ENCODE data around the gene DOCK7.

DOCK7 gene

GRCh38 chr1:62500210-62500609 lies 188.0 kb downstream of the DOCK7 start:
- TF ChIP-seq SIN3A (IDR thresholded peaks at IDR 0.05; ENCODE audit: borderline replicate concordance, insufficient read depth, low read length) (no peak), TAF1 (IDR thresholded peaks at IDR 0.05; ENCODE audit: borderline replicate concordance, insufficient read depth, low read length) (no peak), POLR2AphosphoS5 (IDR thresholded peaks at IDR 0.05; ENCODE audit: low read depth, low read length) (no peak), REST (IDR thresholded peaks at IDR 0.05; ENCODE audit: insufficient read depth in 1 of 2, low read depth in 2 of 2, low read length in 2 of 2) (no peak), FOXP2 (optimal IDR thresholded peaks at IDR 0.05; ENCODE audit: borderline replicate concordance, extremely low read depth, extremely low read length, insufficient read depth) (no peak)

DNA sequence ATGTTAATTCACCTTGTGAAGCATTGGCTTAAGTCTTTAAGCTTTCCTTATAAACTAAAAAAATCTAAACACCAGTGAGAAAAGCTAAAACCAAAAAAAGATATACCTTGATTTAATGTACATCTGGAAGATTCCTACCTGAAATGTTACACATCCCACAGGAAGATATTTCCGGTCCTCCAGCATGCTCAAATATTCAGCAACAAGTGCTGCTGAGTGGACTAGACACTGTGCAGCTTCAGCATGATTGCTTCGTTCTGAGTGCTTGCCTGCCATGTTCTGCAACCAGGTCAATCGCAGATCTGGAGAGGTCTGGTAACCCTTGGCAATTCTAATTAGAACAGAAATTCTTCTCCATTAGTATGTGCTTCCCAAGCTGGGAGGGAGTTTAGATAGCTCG lies 194.0 kb downstream of the DOCK7 start:
- TF ChIP-seq FOXP2 (optimal IDR thresholded peaks at IDR 0.05; ENCODE audit: borderline replicate concordance, extremely low read depth, extremely low read length, insufficient read depth), result no peak
- TF ChIP-seq TAF1 (IDR thresholded peaks at IDR 0.05; ENCODE audit: borderline replicate concordance, insufficient read depth, low read length), result no peak
- no peak for TF ChIP-seq SIN3A (IDR thresholded peaks at IDR 0.05; ENCODE audit: borderline replicate concordance, insufficient read depth, low read length)
- TF ChIP-seq POLR2AphosphoS5 (IDR thresholded peaks at IDR 0.05; ENCODE audit: low read depth, low read length), result no peak
- TF ChIP-seq REST (IDR thresholded peaks at IDR 0.05; ENCODE audit: insufficient read depth in 1 of 2, low read depth in 2 of 2, low read length in 2 of 2), result no peak

DNA sequence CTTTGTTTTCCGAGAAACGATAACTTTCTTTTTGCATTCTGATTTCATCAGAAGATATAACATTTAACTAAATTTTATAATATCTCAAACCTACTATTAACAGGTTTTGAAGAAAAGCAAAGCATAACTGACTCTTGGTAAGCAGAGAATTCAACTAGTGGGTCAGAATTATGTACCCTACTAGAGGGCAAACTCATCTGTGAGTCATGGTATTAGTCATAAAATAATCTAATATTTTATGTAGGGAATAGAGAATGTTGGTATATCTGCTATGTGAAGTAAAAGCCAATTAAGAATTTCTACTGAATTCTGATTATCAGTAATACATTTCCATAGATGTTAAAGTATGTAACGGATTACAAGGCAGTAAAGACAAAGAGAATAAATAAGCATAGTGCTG lies 194.5 kb downstream of the DOCK7 start:
- TF ChIP-seq FOXP2 (optimal IDR thresholded peaks at IDR 0.05; ENCODE audit: borderline replicate concordance, extremely low read depth, extremely low read length, insufficient read depth) (no peak), REST (IDR thresholded peaks at IDR 0.05; ENCODE audit: insufficient read depth in 1 of 2, low read depth in 2 of 2, low read length in 2 of 2) (no peak), POLR2AphosphoS5 (IDR thresholded peaks at IDR 0.05; ENCODE audit: low read depth, low read length) (no peak), SIN3A (IDR thresholded peaks at IDR 0.05; ENCODE audit: borderline replicate concordance, insufficient read depth, low read length) (no peak), TAF1 (IDR thresholded peaks at IDR 0.05; ENCODE audit: borderline replicate concordance, insufficient read depth, low read length) (no peak)

- TF ChIP-seq POLR2AphosphoS5 (IDR thresholded peaks at IDR 0.05; ENCODE audit: low read depth, low read length), result no peak
- no peak for TF ChIP-seq REST (IDR thresholded peaks at IDR 0.05; ENCODE audit: insufficient read depth in 1 of 2, low read depth in 2 of 2, low read length in 2 of 2)
- no peak for TF ChIP-seq TAF1 (IDR thresholded peaks at IDR 0.05; ENCODE audit: borderline replicate concordance, insufficient read depth, low read length)
- no peak for TF ChIP-seq SIN3A (IDR thresholded peaks at IDR 0.05; ENCODE audit: borderline replicate concordance, insufficient read depth, low read length)
- no peak for TF ChIP-seq FOXP2 (optimal IDR thresholded peaks at IDR 0.05; ENCODE audit: borderline replicate concordance, extremely low read depth, extremely low read length, insufficient read depth)
These were observed 195.7 kb downstream of the DOCK7 start for GRCh38 chr1:62492521-62492920.

- TF ChIP-seq FOXP2 (optimal IDR thresholded peaks at IDR 0.05; ENCODE audit: borderline replicate concordance, extremely low read depth, extremely low read length, insufficient read depth) (no peak), TAF1 (IDR thresholded peaks at IDR 0.05; ENCODE audit: borderline replicate concordance, insufficient read depth, low read length) (no peak), SIN3A (IDR thresholded peaks at IDR 0.05; ENCODE audit: borderline replicate concordance, insufficient read depth, low read length) (no peak), REST (IDR thresholded peaks at IDR 0.05; ENCODE audit: insufficient read depth in 1 of 2, low read depth in 2 of 2, low read length in 2 of 2) (no peak), POLR2AphosphoS5 (IDR thresholded peaks at IDR 0.05; ENCODE audit: low read depth, low read length) (no peak)
These were observed 200.2 kb downstream of the DOCK7 start for GRCh38 chr1:62487956-62488355.

All from PFSK-1 (cell line).